ENCODE measurements around the gene MSX2.

MSX2 gene

GRCh38 chr5:174755106-174755505 is 30.7 kb downstream of the MSX2 start (continued):
- no peak for TF ChIP-seq CSRNP3 (CRISPR knock-in tag; IDR thresholded peaks at IDR 0.05)

- no peak for TF ChIP-seq TSHZ2 (CRISPR knock-in tag; IDR thresholded peaks at IDR 0.05)
- TF ChIP-seq ZFP30 (CRISPR knock-in tag; IDR thresholded peaks at IDR 0.05), result no peak
- TF ChIP-seq POU6F1 (CRISPR knock-in tag; IDR thresholded peaks at IDR 0.05; ENCODE audit: borderline replicate concordance, low read depth), result no peak
- no peak for TF ChIP-seq ESRRG (CRISPR knock-in tag; IDR thresholded peaks at IDR 0.05)
- TF ChIP-seq SNAI2 (CRISPR knock-in tag; IDR thresholded peaks at IDR 0.05), result no peak
- no peak for TF ChIP-seq TOX (CRISPR knock-in tag; IDR thresholded peaks at IDR 0.05; ENCODE audit: borderline replicate concordance)
- TF ChIP-seq RARB (CRISPR knock-in tag; IDR thresholded peaks at IDR 0.05), result no peak
- no peak for TF ChIP-seq CSRNP3 (CRISPR knock-in tag; IDR thresholded peaks at IDR 0.05)
- TF ChIP-seq ARNTL (CRISPR knock-in tag; IDR thresholded peaks at IDR 0.05; ENCODE audit: borderline replicate concordance, low read depth), result no peak
- no peak for TF ChIP-seq ZNF70 (CRISPR knock-in tag; IDR thresholded peaks at IDR 0.05)
- TF ChIP-seq ZNF8 (CRISPR knock-in tag; IDR thresholded peaks at IDR 0.05), result no peak
- TF ChIP-seq ISL1 (CRISPR knock-in tag; IDR thresholded peaks at IDR 0.05), result no peak
- TF ChIP-seq ZFP3 (CRISPR knock-in tag; IDR thresholded peaks at IDR 0.05), result no peak
- TF ChIP-seq ZC3H10 (CRISPR knock-in tag; IDR thresholded peaks at IDR 0.05), result no peak
- TF ChIP-seq PPARA (CRISPR knock-in tag; IDR thresholded peaks at IDR 0.05; ENCODE audit: borderline replicate concordance), result no peak
- no peak for TF ChIP-seq BACH2 (CRISPR knock-in tag; IDR thresholded peaks at IDR 0.05; ENCODE audit: borderline replicate concordance)
- TF ChIP-seq CSDC2 (CRISPR knock-in tag; IDR thresholded peaks at IDR 0.05), result no peak
- no peak for ATAC-seq
These were observed 34.7 kb downstream of the MSX2 start for GRCh38 chr5:174759091-174759490.

GRCh38 chr5:174760721-174761120 is 36.3 kb downstream of the MSX2 start:
- ATAC-seq, result no peak

More at GRCh38 chr5:174760721-174761120, 36.3 kb downstream of the MSX2 start:
- TF ChIP-seq ZNF8 (CRISPR knock-in tag; IDR thresholded peaks at IDR 0.05) (no peak), ZNF565 (CRISPR knock-in tag; conservative IDR thresholded peaks at IDR 0.05; ENCODE audit: low read depth) (no peak), ISL1 (CRISPR knock-in tag; IDR thresholded peaks at IDR 0.05) (no peak), POU6F1 (CRISPR knock-in tag; IDR thresholded peaks at IDR 0.05; ENCODE audit: borderline replicate concordance, low read depth) (no peak), RARB (CRISPR knock-in tag; IDR thresholded peaks at IDR 0.05) (no peak), ARNTL (CRISPR knock-in tag; IDR thresholded peaks at IDR 0.05; ENCODE audit: borderline replicate concordance, low read depth) (no peak), ZNF70 (CRISPR knock-in tag; IDR thresholded peaks at IDR 0.05) (no peak), TSHZ2 (CRISPR knock-in tag; IDR thresholded peaks at IDR 0.05) (no peak), PATZ1 (CRISPR knock-in tag; IDR thresholded peaks at IDR 0.05; ENCODE audit: borderline replicate concordance) (no peak)

Measured in SK-N-SH treated with all-trans-retinoic acid at 6 μM for 48 hours (cell line).